ENCODE measurements around the gene PLVAP.
A peak's percentile ranks its signal among the peaks of the same experiment; 100 is the strongest.

Gene PLVAP

GRCh38 chr19:17419154-17419620 lies 42.0 kb upstream of the PLVAP start:
- Histone ChIP-seq H3K9ac (ENCODE audit: low read length) (peak overlapping the region; percentile 70), H3K36me3 (ENCODE audit: low read length) (no peaks in the 10 kb centered on the region), H3K9me3 (ENCODE audit: insufficient read depth, low read length) (no peaks in the 10 kb centered on the region), H3K27ac (ENCODE audit: low read depth, low read length) (peak overlapping the region; percentile 40), H3F3A (ENCODE audit: insufficient read depth) (peaks cover 7% of the 10 kb centered on the region; the same call in 1 of the 2 replicates), H2AFZ (ENCODE audit: low read depth, low read length, severe bottlenecking) (peak overlapping the region; percentile 82), H4K20me1 (ENCODE audit: low read depth, low read length) (no peaks in the 10 kb centered on the region), H3K4me2 (ENCODE audit: low read depth, low read length, poor library complexity, severe bottlenecking) (peak overlapping the region; percentile 84), H3K4me3 (ENCODE audit: insufficient read depth, low read length, poor library complexity, severe bottlenecking) (peak overlapping the region; percentile 67), H3K27me3 (ENCODE audit: low read length) (no peaks in the 10 kb centered on the region), H3K79me2 (ENCODE audit: insufficient read depth, low read length) (no peaks in the 10 kb centered on the region), H3K9me2 (replicated peaks; ENCODE audit: insufficient read depth, low read length) (no peaks in the 10 kb centered on the region)
- no peak for TF ChIP-seq EZH2phosphoT487 (conservative IDR thresholded peaks at IDR 0.05; ENCODE audit: low read length)
- TF ChIP-seq CTCF (IDR thresholded peaks at IDR 0.05; ENCODE audit: insufficient read depth, low read length, poor library complexity, severe bottlenecking), result no peak

GRCh38 chr19:17418710-17419109 lies 41.6 kb upstream of the PLVAP start:
- TF ChIP-seq CTCF (IDR thresholded peaks at IDR 0.05; ENCODE audit: insufficient read depth, low read length, poor library complexity, severe bottlenecking), result no peak
- no peak for TF ChIP-seq EZH2phosphoT487 (conservative IDR thresholded peaks at IDR 0.05; ENCODE audit: low read length)
- Histone ChIP-seq H4K20me1 (ENCODE audit: low read depth, low read length) (no peaks in the 10 kb centered on the region), H3F3A (ENCODE audit: insufficient read depth) (peaks cover 7% of the 10 kb centered on the region; the same call in 1 of the 2 replicates), H3K9me3 (ENCODE audit: insufficient read depth, low read length) (no peaks in the 10 kb centered on the region), H3K27me3 (ENCODE audit: low read length) (no peaks in the 10 kb centered on the region), H3K36me3 (ENCODE audit: low read length) (no peaks in the 10 kb centered on the region), H3K4me3 (ENCODE audit: insufficient read depth, low read length, poor library complexity, severe bottlenecking) (peak overlapping the region; percentile 67), H3K79me2 (ENCODE audit: insufficient read depth, low read length) (no peaks in the 10 kb centered on the region), H3K27ac (ENCODE audit: low read depth, low read length) (peak overlapping the region; percentile 40; the same call in 1 of the 2 replicates), H2AFZ (ENCODE audit: low read depth, low read length, severe bottlenecking) (peak overlapping the region; percentile 82), H3K4me2 (ENCODE audit: low read depth, low read length, poor library complexity, severe bottlenecking) (peak overlapping the region; percentile 84), H3K9me2 (replicated peaks; ENCODE audit: insufficient read depth, low read length) (no peaks in the 10 kb centered on the region), H3K9ac (ENCODE audit: low read length) (peak overlapping the region; percentile 70)

- Histone ChIP-seq H3K36me3 (ENCODE audit: low read length) (no peaks in the 10 kb centered on the region), H3K9me2 (replicated peaks; ENCODE audit: insufficient read depth, low read length) (no peaks in the 10 kb centered on the region), H3F3A (ENCODE audit: insufficient read depth) (peaks cover 13% of the 10 kb centered on the region; the same call in 1 of the 2 replicates), H2AFZ (ENCODE audit: low read depth, low read length, severe bottlenecking) (no peak overlapping the region), H3K4me2 (ENCODE audit: low read depth, low read length, poor library complexity, severe bottlenecking) (no peak overlapping the region), H4K20me1 (ENCODE audit: low read depth, low read length) (no peaks in the 10 kb centered on the region), H3K27ac (ENCODE audit: low read depth, low read length) (no peak overlapping the region), H3K9ac (ENCODE audit: low read length) (no peak overlapping the region), H3K4me3 (ENCODE audit: insufficient read depth, low read length, poor library complexity, severe bottlenecking) (no peak overlapping the region), H3K9me3 (ENCODE audit: insufficient read depth, low read length) (no peaks in the 10 kb centered on the region), H3K79me2 (ENCODE audit: insufficient read depth, low read length) (no peaks in the 10 kb centered on the region), H3K27me3 (ENCODE audit: low read length) (no peaks in the 10 kb centered on the region)
- TF ChIP-seq CTCF (IDR thresholded peaks at IDR 0.05; ENCODE audit: insufficient read depth, low read length, poor library complexity, severe bottlenecking) (no peak), EZH2phosphoT487 (conservative IDR thresholded peaks at IDR 0.05; ENCODE audit: low read length) (no peak)
These were observed 38.0 kb upstream of the PLVAP start for GRCh38 chr19:17415121-17415520.
